ENCODE measurements around the gene HIVEP3.

DNA sequence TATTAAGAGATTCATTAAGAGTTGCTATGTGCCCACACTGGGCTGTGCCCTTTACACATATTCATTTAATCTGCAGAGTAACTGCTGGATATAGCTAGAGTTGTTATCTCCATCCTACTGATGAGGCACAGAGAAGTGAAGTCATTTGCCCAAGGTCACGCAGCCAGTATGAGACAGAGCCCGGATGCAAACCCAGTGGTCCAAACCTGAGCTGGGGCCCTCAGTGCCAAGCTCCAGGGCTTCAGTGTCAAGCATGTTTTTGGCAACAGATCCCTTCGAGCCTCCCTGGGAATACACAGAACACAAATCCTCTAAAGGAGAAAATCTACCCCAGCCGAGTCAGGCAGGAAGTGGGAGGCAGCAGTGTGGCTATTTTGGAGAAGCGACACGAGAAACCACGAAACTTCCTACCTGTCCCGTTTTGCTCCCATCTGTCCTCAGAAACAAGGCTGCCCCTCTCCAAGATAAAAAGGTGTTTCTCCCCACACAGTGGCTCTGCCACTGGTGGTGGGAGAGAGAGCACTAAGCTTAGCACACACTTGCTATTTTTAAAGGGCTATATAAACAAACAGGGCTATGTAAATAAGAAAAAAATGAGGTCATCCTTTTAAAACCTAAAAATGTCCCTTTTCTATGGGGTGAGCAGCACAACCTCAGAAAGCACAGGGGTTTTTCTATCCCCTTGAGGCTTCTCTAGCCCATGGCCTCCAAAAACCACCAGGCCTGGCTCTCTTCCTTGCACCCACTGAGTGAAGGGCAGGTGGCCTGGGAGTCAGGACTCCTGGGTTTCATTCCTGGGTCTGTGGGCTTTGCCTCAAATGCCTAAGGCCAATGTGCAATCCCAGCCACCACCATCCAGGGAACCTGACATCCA is 295.6 kb downstream of the HIVEP3 start:
- no peak for TF ChIP-seq POLR2A (IDR thresholded peaks at IDR 0.05)
- TF ChIP-seq, protein P1, sequence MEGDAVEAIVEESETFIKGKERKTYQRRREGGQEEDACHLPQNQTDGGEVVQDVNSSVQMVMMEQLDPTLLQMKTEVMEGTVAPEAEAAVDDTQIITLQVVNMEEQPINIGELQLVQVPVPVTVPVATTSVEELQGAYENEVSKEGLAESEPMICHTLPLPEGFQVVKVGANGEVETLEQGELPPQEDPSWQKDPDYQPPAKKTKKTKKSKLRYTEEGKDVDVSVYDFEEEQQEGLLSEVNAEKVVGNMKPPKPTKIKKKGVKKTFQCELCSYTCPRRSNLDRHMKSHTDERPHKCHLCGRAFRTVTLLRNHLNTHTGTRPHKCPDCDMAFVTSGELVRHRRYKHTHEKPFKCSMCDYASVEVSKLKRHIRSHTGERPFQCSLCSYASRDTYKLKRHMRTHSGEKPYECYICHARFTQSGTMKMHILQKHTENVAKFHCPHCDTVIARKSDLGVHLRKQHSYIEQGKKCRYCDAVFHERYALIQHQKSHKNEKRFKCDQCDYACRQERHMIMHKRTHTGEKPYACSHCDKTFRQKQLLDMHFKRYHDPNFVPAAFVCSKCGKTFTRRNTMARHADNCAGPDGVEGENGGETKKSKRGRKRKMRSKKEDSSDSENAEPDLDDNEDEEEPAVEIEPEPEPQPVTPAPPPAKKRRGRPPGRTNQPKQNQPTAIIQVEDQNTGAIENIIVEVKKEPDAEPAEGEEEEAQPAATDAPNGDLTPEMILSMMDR (IDR thresholded peaks at IDR 0.05), result no peak

Data from body of pancreas (tissue), 4 donors.